OCI-LY1 (cell line): ENCODE results near the gene NEUROD2.
A peak's percentile ranks its signal among the peaks of the same experiment; 100 is the strongest.

ENCODE experiments used
- H2AFZ ChIP-seq: fragments of 200-600 bp; sonication (generic), shearing (Covaris generic); 2 replicates; pipeline ENCODE4 v1.6.0; 2014; ENCODE audit warnings: antibody characterized with exemption, mild to moderate bottlenecking, low read length
- H3F3A ChIP-seq: fragments of 200-600 bp; sonication (generic), shearing (Covaris generic); 2 replicates; pipeline ENCODE4 v1.6.0; 2014; ENCODE audit warnings: mild to moderate bottlenecking, antibody characterized with exemption, low read length, moderate library complexity; ENCODE audit not compliant: insufficient read depth
- H3K27ac ChIP-seq: fragments of 200-600 bp; sonication (generic); 2 replicates; pipeline ENCODE4 v1.5.1; 2014; ENCODE audit warnings: low read length, mixed run types, mild to moderate bottlenecking, low read depth; ENCODE audit not compliant: poor library complexity, severe bottlenecking
- H3K27me3 ChIP-seq: fragments of 200-600 bp; sonication (generic); 2 replicates; pipeline ENCODE4 v1.6.0; 2014; ENCODE audit warnings: antibody characterized with exemption, mild to moderate bottlenecking, low read length, moderate library complexity; ENCODE audit not compliant: insufficient read depth
- H3K36me3 ChIP-seq: fragments of 200-600 bp; sonication (generic); 2 replicates; pipeline ENCODE4 v1.6.1; 2014; ENCODE audit warnings: mild to moderate bottlenecking, antibody characterized with exemption, low read length, moderate library complexity, mixed read lengths; ENCODE audit not compliant: insufficient read depth
- H3K4me1 ChIP-seq: fragments of 200-600 bp; sonication (generic); 2 replicates; pipeline ENCODE4 v1.5.1; 2014; ENCODE audit warnings: mild to moderate bottlenecking, low read length, moderate library complexity; ENCODE audit not compliant: insufficient read depth, severe bottlenecking
- H3K4me2 ChIP-seq: fragments of 200-600 bp; sonication (generic), shearing (Covaris generic); 2 replicates; pipeline ENCODE4 v1.6.1; 2014; ENCODE audit warnings: low read length
- H3K4me3 ChIP-seq: fragments of 200-600 bp; sonication (generic); 2 replicates; pipeline ENCODE4 v1.5.1; 2014; ENCODE audit warnings: low read length, low read depth, mild to moderate bottlenecking, mixed read lengths; ENCODE audit not compliant: poor library complexity, severe bottlenecking
- H3K79me2 ChIP-seq: fragments of 200-600 bp; shearing (Covaris generic); 2 replicates; pipeline ENCODE4 v1.6.1; 2016; ENCODE audit warnings: mixed run types, low read length, mixed read lengths; ENCODE audit not compliant: insufficient read depth
- H3K9ac ChIP-seq: fragments of 200-600 bp; sonication (generic), shearing (Covaris generic); 2 replicates; pipeline ENCODE4 v1.6.1; 2014; ENCODE audit warnings: mild to moderate bottlenecking, low read length, mixed read lengths
- H3K9me2 ChIP-seq: fragments of 200-600 bp; sonication (generic), shearing (Covaris generic); 2 replicates; pipeline ENCODE4 v1.6.1; 2014; ENCODE audit warnings: low read depth, mild to moderate bottlenecking, low read length, mixed read lengths
- H3K9me3 ChIP-seq: fragments of 200-600 bp; shearing (Covaris generic); 2 replicates; pipeline ENCODE4 v1.6.1; 2014; ENCODE audit warnings: low read length, mixed read lengths
- H4K20me1 ChIP-seq: fragments of 200-600 bp; sonication (generic), shearing (Covaris generic); 2 replicates; pipeline ENCODE4 v1.6.0; 2016; ENCODE audit warnings: mild to moderate bottlenecking, low read length; ENCODE audit not compliant: insufficient read depth
- EZH2 ChIP-seq: fragments of 200-600 bp; sonication (generic), shearing (Covaris generic); IDR thresholded peaks from 2 replicates; pipeline ENCODE4 v1.8.0; 2017; ENCODE audit warnings: borderline replicate concordance, mixed run types, mild to moderate bottlenecking, antibody characterized with exemption, low read length, moderate library complexity, mixed read lengths
- TF ChIP-seq, protein P1 (sequence below): fragments of 200-600 bp; sonication (generic), shearing (Covaris generic); IDR thresholded peaks from 2 replicates; pipeline ENCODE4 v1.5.1; 2017; ENCODE audit warnings: mild to moderate bottlenecking, antibody characterized with exemption, low read length, moderate library complexity, mixed read lengths

The NEUROD2 gene

GRCh38 chr17:39579318-39580081 is 28.2 kb downstream of the NEUROD2 start:
- Histone ChIP-seq H3K79me2 (no peaks in the 10 kb centered on the region), H3K4me3 (no peak overlapping the region), H4K20me1 (no peaks in the 10 kb centered on the region), H3K9ac (no peak overlapping the region), H3K27ac (no peak overlapping the region), H3K9me3 (no peaks in the 10 kb centered on the region), H3K4me2 (no peak overlapping the region), H3K4me1 (no peaks in the 10 kb centered on the region), H3F3A (no peaks in the 10 kb centered on the region), H3K36me3 (no peaks in the 10 kb centered on the region), H3K9me2 (no peaks in the 10 kb centered on the region), H2AFZ (no peak overlapping the region), H3K27me3 (no peaks in the 10 kb centered on the region; the same call in 1 of the 2 replicates)
- TF ChIP-seq, protein P1, sequence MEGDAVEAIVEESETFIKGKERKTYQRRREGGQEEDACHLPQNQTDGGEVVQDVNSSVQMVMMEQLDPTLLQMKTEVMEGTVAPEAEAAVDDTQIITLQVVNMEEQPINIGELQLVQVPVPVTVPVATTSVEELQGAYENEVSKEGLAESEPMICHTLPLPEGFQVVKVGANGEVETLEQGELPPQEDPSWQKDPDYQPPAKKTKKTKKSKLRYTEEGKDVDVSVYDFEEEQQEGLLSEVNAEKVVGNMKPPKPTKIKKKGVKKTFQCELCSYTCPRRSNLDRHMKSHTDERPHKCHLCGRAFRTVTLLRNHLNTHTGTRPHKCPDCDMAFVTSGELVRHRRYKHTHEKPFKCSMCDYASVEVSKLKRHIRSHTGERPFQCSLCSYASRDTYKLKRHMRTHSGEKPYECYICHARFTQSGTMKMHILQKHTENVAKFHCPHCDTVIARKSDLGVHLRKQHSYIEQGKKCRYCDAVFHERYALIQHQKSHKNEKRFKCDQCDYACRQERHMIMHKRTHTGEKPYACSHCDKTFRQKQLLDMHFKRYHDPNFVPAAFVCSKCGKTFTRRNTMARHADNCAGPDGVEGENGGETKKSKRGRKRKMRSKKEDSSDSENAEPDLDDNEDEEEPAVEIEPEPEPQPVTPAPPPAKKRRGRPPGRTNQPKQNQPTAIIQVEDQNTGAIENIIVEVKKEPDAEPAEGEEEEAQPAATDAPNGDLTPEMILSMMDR, result no peak
- no peak for TF ChIP-seq EZH2

DNA sequence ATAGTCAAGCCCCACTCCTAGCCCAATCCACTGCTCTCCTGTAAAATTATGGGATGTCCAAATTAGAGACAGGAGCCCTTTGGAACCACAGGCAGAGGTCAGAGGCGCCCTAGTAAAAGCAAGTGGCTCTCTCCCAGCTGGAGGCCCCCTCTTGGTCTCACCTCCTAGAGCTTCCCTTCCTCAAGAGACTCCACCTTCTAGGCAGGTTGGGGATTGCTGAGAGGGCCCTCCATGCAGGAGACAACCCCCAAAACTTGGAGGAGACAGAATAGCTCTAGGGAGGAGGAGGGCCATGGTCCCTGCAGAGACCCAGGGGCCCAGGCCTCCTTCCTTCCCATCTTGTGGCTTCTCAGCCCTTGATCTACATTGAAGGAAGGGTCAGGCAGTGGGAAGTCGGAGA is 29.4 kb downstream of the NEUROD2 start:
- no peaks in the 10 kb centered on the region for H3K9me2 ChIP-seq
- no peak overlapping the region for H3K4me2 ChIP-seq
- H3K9ac ChIP-seq, result no peak overlapping the region
- H3K27ac ChIP-seq, result no peak overlapping the region
- H3K9me3 ChIP-seq, result no peaks in the 10 kb centered on the region
- peaks cover 6% of the 10 kb centered on the region for H3K4me1 ChIP-seq
- no peak overlapping the region for H2AFZ ChIP-seq
- H3K4me3 ChIP-seq, result no peak overlapping the region
- H3K27me3 ChIP-seq, result no peaks in the 10 kb centered on the region
- no peaks in the 10 kb centered on the region for H4K20me1 ChIP-seq
- TF ChIP-seq EZH2, result no peak
- TF ChIP-seq, protein P1, result no peak
- no peaks in the 10 kb centered on the region for H3F3A ChIP-seq
- H3K79me2 ChIP-seq, result no peaks in the 10 kb centered on the region
- H3K36me3 ChIP-seq, result no peaks in the 10 kb centered on the region

DNA sequence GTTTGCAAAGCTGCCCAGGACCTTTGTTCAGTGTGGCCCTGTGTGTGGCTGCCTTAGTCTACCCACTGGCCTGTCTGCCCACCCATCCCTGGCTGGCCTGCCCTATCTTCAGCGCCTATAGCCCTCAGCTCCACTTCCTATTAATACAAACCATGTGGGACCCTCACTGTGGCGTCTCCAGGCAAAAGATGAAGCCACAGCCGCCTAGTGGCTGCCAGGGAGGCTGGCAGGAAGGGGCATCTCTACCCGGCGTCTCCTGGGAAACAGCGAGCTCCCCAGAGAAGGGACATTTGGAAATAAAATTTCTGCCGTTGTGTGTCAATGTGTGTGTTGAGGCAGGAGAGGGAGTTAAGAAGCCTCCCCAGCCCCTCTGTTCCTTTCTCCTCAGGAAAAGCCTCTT is 31.5 kb downstream of the NEUROD2 start:
- Histone ChIP-seq H3K27ac (no peak overlapping the region), H2AFZ (no peak overlapping the region), H3K27me3 (no peaks in the 10 kb centered on the region), H4K20me1 (no peaks in the 10 kb centered on the region), H3K4me1 (peaks cover 6% of the 10 kb centered on the region), H3K4me2 (no peak overlapping the region), H3K9me2 (no peaks in the 10 kb centered on the region), H3K9ac (no peak overlapping the region), H3K4me3 (no peak overlapping the region), H3K79me2 (no peaks in the 10 kb centered on the region), H3K36me3 (peaks cover 7% of the 10 kb centered on the region), H3K9me3 (no peaks in the 10 kb centered on the region), H3F3A (no peaks in the 10 kb centered on the region; the same call in 1 of the 2 replicates)
- no peak for TF ChIP-seq EZH2
- TF ChIP-seq, protein P1, result peak; percentile 63
